Subcutaneous abdominal adipose tissue (tissue), 5 donors: Measurements from ENCODE around the gene SLC35B2.

Experiments used
- H3K27ac ChIP-seq: one replicate; pipeline ENCODE4 v1.7.0; 2013; ENCODE audit warnings: low read depth, mild to moderate bottlenecking, inconsistent platforms, low read length, moderate library complexity
- H3K27me3 ChIP-seq, 5 donors: one replicate each; pipeline ENCODE4 v1.7.0; 2013; ENCODE audit warnings: low read length in 5 of 5, inconsistent platforms in 1 of 5; ENCODE audit not compliant: control insufficient read depth in 5 of 5, insufficient read depth in 4 of 5
- H3K36me3 ChIP-seq, 5 donors: one replicate each; pipeline ENCODE4 v1.7.0; 2013; ENCODE audit warnings: low read length in 5 of 5; ENCODE audit not compliant: control insufficient read depth in 5 of 5, insufficient read depth in 5 of 5
- H3K4me1 ChIP-seq, 5 donors: one replicate each; pipeline ENCODE4 v1.7.0; 2013; ENCODE audit warnings: low read length in 5 of 5, mild to moderate bottlenecking in 3 of 5, moderate library complexity in 1 of 5; ENCODE audit not compliant: control insufficient read depth in 5 of 5, insufficient read depth in 5 of 5
- H3K4me3 ChIP-seq, 5 donors: one replicate each; pipeline ENCODE4 v1.7.0; 2013; ENCODE audit warnings: low read length in 5 of 5, low read depth in 1 of 5
- H3K9ac ChIP-seq, 5 donors: one replicate each; pipeline ENCODE4 v1.7.0; 2013; ENCODE audit warnings: low read length in 5 of 5, mild to moderate bottlenecking in 4 of 5, moderate library complexity in 3 of 5
- H3K9me3 ChIP-seq, 5 donors: one replicate each; pipeline ENCODE4 v1.7.0; 2013; ENCODE audit warnings: low read length in 5 of 5; ENCODE audit not compliant: control insufficient read depth in 5 of 5
- donor health status: healthy.
- donor health status: healthy.
- donor health status: healthy.
- donor health status: healthy.
- donor health status: healthy.

SLC35B2 gene

DNA sequence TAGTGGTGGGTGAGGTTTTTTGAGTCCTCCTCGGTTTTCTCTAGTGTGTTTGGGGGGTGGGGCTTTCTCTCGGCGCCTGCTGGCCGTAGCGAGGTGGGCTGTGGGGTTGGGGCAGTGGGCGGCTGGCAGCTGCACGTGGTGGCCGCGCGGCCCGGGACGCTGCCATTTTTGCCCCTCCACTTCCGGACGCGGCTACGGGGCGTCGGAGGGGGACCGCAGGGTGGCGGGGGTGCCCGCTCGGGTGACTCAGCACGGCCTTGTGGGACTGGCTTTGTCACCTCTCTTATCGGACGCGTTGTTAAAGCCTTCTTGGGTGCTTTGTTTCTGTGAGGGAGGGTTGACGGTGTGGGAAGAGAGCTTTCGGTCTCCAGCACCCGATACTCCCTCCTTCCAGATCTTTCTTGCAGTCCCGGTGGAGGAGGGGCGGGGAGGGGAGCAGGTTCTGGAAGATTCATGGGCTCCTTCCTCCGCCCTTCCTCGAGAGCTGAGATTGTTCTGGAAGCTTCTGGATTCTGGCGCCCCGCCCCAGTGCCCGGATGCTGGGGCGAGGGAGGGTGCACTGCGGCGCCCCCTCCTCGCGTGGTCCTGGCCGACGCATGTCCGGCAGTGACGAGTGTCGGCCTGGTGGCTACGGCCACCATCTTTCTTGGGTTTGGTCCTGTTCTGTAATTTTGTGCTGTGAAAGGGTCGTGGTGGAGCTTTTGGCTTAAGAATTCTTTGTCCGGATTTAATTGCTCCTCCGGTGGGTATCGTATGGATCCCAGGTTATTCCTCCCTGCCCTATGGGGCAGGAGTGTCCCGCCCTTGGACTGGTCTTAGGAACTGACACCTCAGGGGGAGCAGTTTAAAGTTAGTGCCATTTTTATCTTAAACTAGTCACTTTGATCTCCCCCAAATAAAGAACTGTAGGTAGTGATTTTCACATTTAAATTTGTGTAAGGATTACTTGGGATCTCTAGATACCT lies 9.7 kb downstream of the SLC35B2 start:
- Histone ChIP-seq H3K9ac (peak overlapping the region; percentile 91 to 100 (median 98)), H3K27ac (peak overlapping the region; percentile 99), H3K36me3 (peaks cover 26 to 44% (median 41%) of the 10 kb centered on the region in 5 donors), H3K4me3 (peak overlapping the region; percentile 86 to 99 (median 98)), H3K9me3 (no peaks in the 10 kb centered on the region), H3K4me1 (peaks cover 7 to 42% (median 30%) of the 10 kb centered on the region in 5 donors), H3K27me3 (no peaks in the 10 kb centered on the region)

DNA sequence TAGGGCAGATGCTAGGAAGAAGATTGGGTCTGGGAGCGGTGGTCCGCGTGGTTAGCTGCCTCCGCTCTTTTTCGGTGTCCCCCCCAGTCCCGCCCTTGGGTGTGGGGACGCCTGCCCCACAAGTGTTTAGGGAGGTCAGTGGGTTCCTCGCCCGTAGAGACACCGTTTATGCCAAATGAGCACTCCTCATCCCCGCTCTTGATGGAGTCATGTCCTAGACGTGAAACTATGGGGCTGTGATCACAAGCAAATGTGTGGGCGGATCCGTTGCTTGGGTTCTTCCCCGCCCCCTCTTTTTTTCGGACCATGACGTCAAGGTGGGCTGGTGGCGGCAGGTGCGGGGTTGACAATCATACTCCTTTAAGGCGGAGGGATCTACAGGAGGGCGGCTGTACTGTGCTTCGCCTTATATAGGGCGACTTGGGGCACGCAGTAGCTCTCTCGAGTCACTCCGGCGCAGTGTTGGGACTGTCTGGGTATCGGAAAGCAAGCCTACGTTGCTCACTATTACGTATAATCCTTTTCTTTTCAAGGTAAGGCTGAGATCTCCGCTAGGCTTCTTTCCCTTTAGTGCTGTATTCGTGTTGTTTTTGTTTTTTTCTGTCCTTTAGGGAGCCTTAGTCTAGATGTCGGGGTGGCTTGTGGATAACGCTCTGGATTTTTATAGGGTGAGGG lies 10.5 kb downstream of the SLC35B2 start, which contains the start of gene HSP90AB1:
Gene HSP90AB1, plus strand, starts transcription at position 439 of the 675 bp plus-strand sequence. CDS start 1,529 bp downstream, outside the sequence.
- Histone ChIP-seq H3K9ac (peak within 1 kb of the TSS; percentile 91 to 100 (median 98)), H3K4me3 (peak within 1 kb of the TSS; percentile 86 to 99 (median 98)), H3K27me3 (no peaks in the 10 kb centered on the region), H3K36me3 (peaks cover 22 to 36% (median 34%) of the 10 kb centered on the region in 5 donors), H3K9me3 (no peaks in the 10 kb centered on the region), H3K27ac (peak within 1 kb of the TSS; percentile 99), H3K4me1 (peaks cover 7 to 39% (median 30%) of the 10 kb centered on the region in 5 donors)

DNA sequence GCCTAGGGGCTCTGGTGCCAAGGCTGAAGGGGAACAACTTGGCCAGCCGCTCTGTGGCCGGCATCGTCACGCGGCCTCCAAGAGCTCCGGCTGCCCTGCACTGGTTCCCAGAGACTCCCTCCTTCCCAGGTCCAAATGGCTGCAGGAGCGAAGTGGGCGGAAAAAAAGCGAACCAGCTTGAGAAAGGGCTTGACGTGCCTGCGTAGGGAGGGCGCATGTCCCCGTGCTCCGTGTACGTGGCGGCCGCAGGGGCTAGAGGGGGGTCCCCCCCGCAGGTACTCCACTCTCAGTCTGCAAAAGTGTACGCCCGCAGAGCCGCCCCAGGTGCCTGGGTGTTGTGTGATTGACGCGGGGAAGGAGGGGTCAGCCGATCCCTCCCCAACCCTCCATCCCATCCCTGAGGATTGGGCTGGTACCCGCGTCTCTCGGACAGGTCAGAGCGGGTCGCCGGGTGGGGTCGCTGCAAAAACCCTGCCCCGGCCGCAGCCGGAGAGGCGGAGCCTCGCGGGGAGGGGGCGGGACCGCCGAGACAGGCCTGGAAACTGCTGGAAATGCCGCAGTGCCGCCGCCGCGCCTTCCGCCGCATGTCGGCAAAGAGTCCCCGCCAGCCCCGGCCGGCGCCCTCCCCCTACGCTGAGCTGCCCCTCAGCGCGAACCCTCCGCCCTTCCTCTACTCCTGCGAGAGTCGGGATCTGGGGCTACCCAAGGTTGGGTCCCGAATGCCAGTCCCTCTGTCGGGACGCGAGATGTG lies 11.2 kb downstream of the SLC35B2 start:
- Histone ChIP-seq H3K27ac (peak overlapping the region; percentile 99), H3K9me3 (no peaks in the 10 kb centered on the region), H3K4me1 (peaks cover 7 to 39% (median 30%) of the 10 kb centered on the region in 5 donors), H3K27me3 (no peaks in the 10 kb centered on the region), H3K9ac (peak overlapping the region; percentile 91 to 100 (median 98)), H3K4me3 (peak overlapping the region; percentile 86 to 99 (median 98)), H3K36me3 (peaks cover 18 to 29% (median 27%) of the 10 kb centered on the region in 5 donors)

DNA sequence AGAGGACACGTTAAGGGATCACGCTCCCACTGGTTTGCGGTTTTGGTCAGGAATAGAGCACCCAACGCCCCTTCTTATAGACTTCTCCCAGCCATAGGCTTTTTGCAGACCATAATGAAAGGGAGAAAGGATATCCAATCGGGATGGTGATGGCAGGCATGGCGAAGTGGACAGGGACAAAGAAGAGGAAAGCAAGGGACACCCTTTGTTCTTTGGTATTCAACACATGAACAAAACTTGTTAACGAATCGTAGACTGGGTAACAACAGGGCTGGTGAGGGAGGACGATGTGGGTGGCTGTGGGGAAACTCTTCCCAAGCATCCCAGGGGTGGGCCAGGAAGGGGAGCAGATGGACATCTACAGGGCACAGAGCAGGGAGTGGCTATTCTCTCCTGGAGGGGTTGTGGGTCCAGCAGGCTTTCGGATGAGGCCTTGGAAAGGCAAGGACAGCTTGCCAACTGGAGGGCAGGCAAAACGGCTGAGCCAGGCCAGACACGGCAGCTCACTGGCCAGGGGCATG lies 11.9 kb downstream of the SLC35B2 start:
- peak overlapping the region; percentile 99 for H3K27ac ChIP-seq
- peak overlapping the region in 3 of 5 donors; percentile 92 to 100 (median 100) for H3K9ac ChIP-seq
- peaks cover 12 to 22% (median 21%) of the 10 kb centered on the region in 5 donors for H3K36me3 ChIP-seq
- peak overlapping the region in 4 of 5 donors; percentile 86 to 99 (median 98) for H3K4me3 ChIP-seq
- no peaks in the 10 kb centered on the region for H3K27me3 ChIP-seq
- H3K4me1 ChIP-seq = peaks cover 7 to 39% (median 30%) of the 10 kb centered on the region in 5 donors
- H3K9me3 ChIP-seq = no peaks in the 10 kb centered on the region

DNA sequence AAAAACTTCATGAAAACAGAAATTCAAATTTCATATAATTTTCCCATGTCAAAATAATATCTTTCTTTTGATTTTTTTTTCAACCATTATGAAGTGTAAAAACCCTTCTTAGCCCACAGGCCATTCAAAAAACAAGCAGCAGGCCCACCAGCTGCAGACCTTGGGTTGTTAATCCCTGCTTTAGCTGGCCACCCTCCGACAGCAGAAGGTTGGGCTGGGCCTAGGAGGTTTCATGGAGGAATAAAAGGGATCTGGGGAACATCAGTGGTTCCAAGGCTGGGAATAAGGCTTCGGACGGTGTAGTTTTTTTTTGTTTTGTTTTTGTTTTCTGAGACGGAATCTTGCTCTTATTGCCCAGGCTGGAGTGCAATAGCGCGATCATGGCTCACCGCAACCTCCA lies 14.0 kb downstream of the SLC35B2 start:
- no peaks in the 10 kb centered on the region for H3K9me3 ChIP-seq
- no peak overlapping the region for H3K9ac ChIP-seq
- H3K36me3 ChIP-seq = peaks cover 0 to 4% (median 0%) of the 10 kb centered on the region in 5 donors
- no peaks in the 10 kb centered on the region for H3K27me3 ChIP-seq
- no peak overlapping the region for H3K27ac ChIP-seq
- no peak overlapping the region for H3K4me3 ChIP-seq
- H3K4me1 ChIP-seq = peaks cover 3 to 24% (median 17%) of the 10 kb centered on the region in 5 donors

DNA sequence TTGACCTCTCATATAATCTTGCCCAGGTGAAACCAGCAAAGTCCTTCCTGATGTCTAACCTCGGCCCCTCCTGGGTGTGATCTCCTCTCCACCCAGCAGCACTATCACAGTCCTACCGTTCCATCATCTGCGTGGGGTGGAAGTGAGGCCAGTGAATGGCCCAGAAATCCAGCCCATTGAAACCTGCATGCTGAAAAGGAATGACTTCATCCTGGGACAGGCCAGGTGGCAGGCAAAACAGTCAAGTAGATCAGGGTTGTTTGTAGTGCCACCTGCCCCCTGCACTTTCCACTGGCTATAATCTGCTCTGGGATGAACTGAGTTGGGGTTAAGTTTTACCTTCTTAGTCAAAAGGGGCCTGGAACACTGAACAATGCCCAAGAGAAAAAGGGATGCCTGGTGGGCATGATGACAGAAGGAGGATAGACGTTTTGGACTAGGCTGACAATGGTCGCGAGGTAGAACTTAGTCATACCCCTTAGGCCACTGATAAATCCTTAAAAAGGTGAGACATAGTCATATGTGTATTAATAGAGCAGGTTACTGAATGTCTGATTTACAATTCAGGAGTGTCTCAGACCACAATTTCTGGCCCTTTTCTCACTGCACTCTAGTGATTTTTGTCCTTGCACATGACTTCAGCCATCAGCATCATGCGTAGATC lies 18.5 kb downstream of the SLC35B2 start:
- H3K36me3 ChIP-seq = peaks cover 0 to 6% (median 4%) of the 10 kb centered on the region in 5 donors
- no peaks in the 10 kb centered on the region for H3K27me3 ChIP-seq
- peak overlapping the region in 1 of 5 donors; percentile 30 for H3K9ac ChIP-seq
- H3K4me3 ChIP-seq = no peak overlapping the region
- H3K9me3 ChIP-seq = no peaks in the 10 kb centered on the region
- H3K4me1 ChIP-seq = peaks cover 8 to 44% (median 38%) of the 10 kb centered on the region in 5 donors
- H3K27ac ChIP-seq = peak overlapping the region; percentile 94

DNA sequence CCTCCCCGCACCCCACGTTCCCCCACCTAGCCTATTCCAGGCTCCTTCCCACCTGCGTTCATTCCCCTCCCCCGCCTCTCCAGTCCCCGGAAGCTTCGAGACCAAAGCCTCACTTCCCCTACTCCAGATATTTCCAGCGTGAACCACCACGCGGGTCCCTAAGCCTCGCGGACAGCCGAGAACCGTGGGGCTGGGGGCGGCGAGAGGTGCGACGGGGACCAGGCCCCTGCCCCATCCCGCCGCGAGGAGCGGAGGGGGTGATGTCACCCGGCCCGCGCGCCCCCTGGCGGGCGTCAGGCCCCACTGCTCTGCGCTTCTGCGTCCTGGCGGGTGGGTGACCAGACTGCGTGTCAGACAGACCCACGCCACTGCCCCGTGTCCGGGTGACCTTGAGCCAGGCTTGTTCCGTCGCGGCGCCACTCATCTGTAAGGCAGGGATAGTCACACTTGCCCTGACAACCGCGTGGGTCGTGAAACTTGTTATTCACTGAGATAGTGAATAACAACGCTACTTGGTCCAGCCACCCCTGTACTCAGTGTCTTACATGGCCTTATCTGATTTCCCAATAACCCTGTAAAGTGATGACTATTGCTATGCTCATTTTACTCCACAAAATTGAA lies 19.4 kb downstream of the SLC35B2 start:
- H3K4me3 ChIP-seq = peak overlapping the region; percentile 59 to 75 (median 65)
- peaks cover 11 to 53% (median 47%) of the 10 kb centered on the region in 5 donors for H3K4me1 ChIP-seq
- peak overlapping the region; percentile 94 for H3K27ac ChIP-seq

DNA sequence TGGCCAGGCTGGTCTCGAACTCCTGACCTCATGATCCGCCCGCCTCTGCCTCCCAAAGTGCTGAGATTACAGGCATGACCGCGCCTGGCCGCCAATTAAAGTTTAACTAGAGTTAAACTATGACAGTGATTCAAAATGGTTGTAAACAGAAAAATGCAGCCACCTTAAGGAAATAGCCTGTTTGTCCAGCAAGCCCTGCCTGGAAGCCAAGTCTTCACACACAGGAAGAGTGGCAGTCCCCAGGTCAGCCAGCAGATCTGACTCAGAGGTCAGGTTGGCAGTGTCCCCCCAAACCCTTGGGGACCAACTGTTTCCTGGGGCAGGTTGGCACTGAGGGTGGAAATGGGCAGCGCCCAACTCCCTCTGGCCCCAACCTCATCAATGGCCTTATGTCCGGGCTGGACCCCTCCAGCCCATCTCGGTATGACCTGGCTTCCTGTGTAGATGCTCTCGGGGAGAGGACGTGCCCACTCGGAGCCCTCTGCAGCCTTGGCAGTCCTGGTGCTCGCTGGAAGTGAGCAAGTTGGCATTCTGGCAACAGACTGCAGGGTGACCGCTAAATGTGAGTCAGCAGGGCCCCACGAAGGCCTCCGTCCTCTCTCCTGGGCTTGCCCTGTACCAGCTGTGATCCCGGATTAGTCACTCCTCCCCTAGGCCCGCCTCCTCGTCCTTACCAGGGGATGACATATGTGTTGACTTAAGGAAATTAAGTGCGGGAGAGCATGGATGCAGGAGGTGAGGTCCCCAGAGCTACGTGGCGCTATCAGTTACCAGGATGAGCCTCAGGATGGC lies 20.1 kb downstream of the SLC35B2 start:
- H3K27me3 ChIP-seq = no peaks in the 10 kb centered on the region
- peaks cover 0 to 21% (median 18%) of the 10 kb centered on the region in 5 donors for H3K36me3 ChIP-seq
- peak overlapping the region; percentile 59 to 75 (median 65) for H3K4me3 ChIP-seq
- peak overlapping the region; percentile 94 for H3K27ac ChIP-seq
- H3K9ac ChIP-seq = peak overlapping the region in 4 of 5 donors; percentile 53 to 72 (median 63)
- H3K4me1 ChIP-seq = peaks cover 13 to 60% (median 54%) of the 10 kb centered on the region in 5 donors
- no peaks in the 10 kb centered on the region for H3K9me3 ChIP-seq

More for the DNA sequence above, 19.4 kb downstream of the SLC35B2 start:
- Histone ChIP-seq H3K9me3 (no peaks in the 10 kb centered on the region), H3K27me3 (no peaks in the 10 kb centered on the region), H3K9ac (peak overlapping the region in 4 of 5 donors; percentile 53 to 72 (median 63)), H3K36me3 (peaks cover 0 to 14% (median 11%) of the 10 kb centered on the region in 5 donors)
